Sigmoid colon (tissue), 4 donors: ENCODE data around the gene PCDHA1.

Experiments
- POLR2AphosphoS5 ChIP-seq, 4 donors: sonication (generic); formaldehyde crosslinking; IDR thresholded peaks; one replicate each; pipeline ENCODE4 v1.6.1; 2017; ENCODE audit warnings: antibody characterized with exemption in 4 of 4
- TF ChIP-seq, protein P1 (sequence below), 4 experiments: fragments of 450-650 bp in 3 of 4; fragments of 200-600 bp in 1 of 4; IDR thresholded peaks; one replicate each; pipeline ENCODE4 v1.5.1; 2016 to 2019; ENCODE audit warnings: antibody characterized with exemption in 4 of 4, mild to moderate bottlenecking in 3 of 4, moderate library complexity in 2 of 4

DNA sequence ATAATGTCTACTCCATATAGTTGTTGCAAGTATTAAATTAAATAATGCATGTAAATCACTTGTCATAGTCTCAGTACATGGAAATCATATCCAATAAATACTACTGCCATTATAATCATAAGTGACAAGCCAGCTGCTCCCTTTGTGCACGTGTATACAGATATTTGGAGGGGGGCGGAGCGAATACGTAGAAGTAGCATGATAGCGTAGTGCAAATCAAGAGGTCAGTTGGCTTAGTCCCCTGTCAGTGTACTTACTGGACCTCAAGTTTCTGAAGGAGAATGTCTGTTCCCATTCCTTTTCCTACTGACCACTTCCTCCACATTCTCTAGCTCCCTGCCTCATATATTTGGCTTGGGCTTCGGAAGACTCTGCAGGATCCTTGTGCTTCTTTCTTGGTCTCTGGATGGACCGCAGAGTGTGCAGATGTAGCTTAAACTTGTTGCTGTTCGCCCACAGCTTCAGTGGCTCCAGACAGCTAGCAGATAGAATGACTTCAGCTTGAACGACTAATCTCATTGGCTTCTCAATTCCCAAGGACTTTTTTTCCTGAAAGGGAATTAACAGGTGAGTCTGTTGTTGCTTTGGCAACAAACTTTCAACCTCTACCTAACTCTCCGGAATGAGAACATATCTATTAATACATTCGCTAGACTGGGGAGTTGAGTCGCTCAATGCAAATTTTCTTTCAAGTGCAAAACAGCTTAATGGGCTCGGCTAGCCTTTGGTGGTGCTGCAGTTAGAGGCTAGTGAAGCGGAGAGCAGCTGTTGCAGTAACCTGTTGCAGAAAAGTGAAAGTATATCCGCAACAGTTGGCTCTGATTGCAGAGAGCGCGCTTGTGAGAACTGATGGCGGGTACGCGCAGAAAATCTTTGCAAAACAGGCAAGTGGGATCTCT is 264.9 kb downstream of the PCDHA1 start, which contains the start of gene PCDHB1:
- TF ChIP-seq, protein P1, sequence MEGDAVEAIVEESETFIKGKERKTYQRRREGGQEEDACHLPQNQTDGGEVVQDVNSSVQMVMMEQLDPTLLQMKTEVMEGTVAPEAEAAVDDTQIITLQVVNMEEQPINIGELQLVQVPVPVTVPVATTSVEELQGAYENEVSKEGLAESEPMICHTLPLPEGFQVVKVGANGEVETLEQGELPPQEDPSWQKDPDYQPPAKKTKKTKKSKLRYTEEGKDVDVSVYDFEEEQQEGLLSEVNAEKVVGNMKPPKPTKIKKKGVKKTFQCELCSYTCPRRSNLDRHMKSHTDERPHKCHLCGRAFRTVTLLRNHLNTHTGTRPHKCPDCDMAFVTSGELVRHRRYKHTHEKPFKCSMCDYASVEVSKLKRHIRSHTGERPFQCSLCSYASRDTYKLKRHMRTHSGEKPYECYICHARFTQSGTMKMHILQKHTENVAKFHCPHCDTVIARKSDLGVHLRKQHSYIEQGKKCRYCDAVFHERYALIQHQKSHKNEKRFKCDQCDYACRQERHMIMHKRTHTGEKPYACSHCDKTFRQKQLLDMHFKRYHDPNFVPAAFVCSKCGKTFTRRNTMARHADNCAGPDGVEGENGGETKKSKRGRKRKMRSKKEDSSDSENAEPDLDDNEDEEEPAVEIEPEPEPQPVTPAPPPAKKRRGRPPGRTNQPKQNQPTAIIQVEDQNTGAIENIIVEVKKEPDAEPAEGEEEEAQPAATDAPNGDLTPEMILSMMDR (IDR thresholded peaks at IDR 0.05), result no peak
- TF ChIP-seq POLR2AphosphoS5 (IDR thresholded peaks at IDR 0.05), result no peak
